IPS-18a (cell line): ENCODE results near the gene SLC15A3.

ENCODE experiments used
- H3K27ac ChIP-seq: one replicate; pipeline ENCODE4 v1.5.1; 2013; ENCODE audit warnings: low read length
- H3K27me3 ChIP-seq: one replicate; pipeline ENCODE4 v1.6.1; 2013; ENCODE audit warnings: mild to moderate bottlenecking, low read length; ENCODE audit not compliant: control insufficient read depth, insufficient read depth
- H3K36me3 ChIP-seq: one replicate; pipeline ENCODE4 v1.6.1; 2013; ENCODE audit warnings: low read depth, low read length; ENCODE audit not compliant: control insufficient read depth
- H3K4me1 ChIP-seq: one replicate; pipeline ENCODE4 v1.6.1; 2013; ENCODE audit warnings: low read depth, low read length; ENCODE audit not compliant: control insufficient read depth
- H3K4me3 ChIP-seq: one replicate; pipeline ENCODE4 v1.5.1; 2013; ENCODE audit warnings: low read length
- H3K9ac ChIP-seq: one replicate; pipeline ENCODE4 v1.6.1; 2013; ENCODE audit warnings: mild to moderate bottlenecking, low read length, moderate library complexity
- H3K9me3 ChIP-seq: one replicate; pipeline ENCODE4 v1.6.1; 2013; ENCODE audit warnings: low read depth, low read length; ENCODE audit not compliant: control insufficient read depth

Gene SLC15A3

DNA sequence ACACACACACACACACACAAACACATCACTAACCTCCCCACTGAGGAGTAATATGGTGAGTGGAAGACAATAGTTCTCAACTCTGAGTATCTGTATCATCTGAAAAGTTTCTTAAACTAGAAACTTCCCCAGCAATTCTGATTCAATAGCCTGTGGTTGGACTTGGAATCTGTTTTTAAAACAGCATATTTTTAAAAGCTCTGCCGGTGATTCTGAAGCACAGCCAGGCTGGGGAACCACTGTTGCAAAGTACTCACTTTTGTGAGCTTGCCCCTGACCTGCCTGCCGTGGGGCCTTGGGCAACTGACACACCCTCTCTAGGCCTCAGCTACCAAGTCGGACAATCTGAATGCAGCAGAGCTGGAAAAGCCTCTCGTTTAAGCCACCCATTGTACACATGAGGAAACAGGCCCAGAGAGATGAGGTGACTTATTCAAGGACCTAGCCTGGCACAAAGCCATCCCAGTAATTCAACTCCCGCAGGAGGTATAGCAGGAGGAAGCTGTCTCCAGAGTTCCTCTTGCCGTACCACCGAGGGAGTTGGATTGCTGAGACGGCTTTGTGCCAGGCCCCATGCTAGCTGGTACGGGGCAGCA, 8.9 kb downstream of the SLC15A3 start:
- no peaks in the 10 kb centered on the region for H3K36me3 ChIP-seq
- no peak overlapping the region for H3K4me3 ChIP-seq
- no peak overlapping the region for H3K27ac ChIP-seq
- H3K4me1 ChIP-seq: no peaks in the 10 kb centered on the region
- H3K9ac ChIP-seq: no peak overlapping the region
- H3K27me3 ChIP-seq: no peaks in the 10 kb centered on the region
- H3K9me3 ChIP-seq: no peaks in the 10 kb centered on the region

DNA sequence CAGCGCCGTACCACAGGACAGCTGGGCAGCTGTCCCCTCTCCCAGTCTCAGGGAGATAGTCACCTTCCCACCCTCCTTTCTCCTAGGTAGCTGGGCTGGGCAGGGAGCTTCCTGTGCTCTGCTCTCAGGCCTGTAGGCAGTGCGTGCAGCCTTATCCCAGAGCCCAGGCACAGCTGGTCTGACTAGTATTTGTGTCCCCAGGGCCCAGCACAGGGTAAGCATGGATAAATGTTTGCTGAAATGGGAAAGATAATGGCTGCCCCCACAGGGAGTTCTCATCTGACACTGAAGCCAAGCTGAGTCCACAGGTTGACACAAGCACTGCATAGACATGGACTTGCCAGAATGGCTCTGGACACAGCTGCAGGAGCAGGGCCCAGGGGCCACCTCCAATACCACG, 9.8 kb downstream of the SLC15A3 start:
- H3K36me3 ChIP-seq: no peaks in the 10 kb centered on the region
- H3K9me3 ChIP-seq: no peaks in the 10 kb centered on the region
- no peak overlapping the region for H3K4me3 ChIP-seq
- H3K9ac ChIP-seq: no peak overlapping the region
- H3K4me1 ChIP-seq: no peaks in the 10 kb centered on the region
- no peak overlapping the region for H3K27ac ChIP-seq
- no peaks in the 10 kb centered on the region for H3K27me3 ChIP-seq

DNA sequence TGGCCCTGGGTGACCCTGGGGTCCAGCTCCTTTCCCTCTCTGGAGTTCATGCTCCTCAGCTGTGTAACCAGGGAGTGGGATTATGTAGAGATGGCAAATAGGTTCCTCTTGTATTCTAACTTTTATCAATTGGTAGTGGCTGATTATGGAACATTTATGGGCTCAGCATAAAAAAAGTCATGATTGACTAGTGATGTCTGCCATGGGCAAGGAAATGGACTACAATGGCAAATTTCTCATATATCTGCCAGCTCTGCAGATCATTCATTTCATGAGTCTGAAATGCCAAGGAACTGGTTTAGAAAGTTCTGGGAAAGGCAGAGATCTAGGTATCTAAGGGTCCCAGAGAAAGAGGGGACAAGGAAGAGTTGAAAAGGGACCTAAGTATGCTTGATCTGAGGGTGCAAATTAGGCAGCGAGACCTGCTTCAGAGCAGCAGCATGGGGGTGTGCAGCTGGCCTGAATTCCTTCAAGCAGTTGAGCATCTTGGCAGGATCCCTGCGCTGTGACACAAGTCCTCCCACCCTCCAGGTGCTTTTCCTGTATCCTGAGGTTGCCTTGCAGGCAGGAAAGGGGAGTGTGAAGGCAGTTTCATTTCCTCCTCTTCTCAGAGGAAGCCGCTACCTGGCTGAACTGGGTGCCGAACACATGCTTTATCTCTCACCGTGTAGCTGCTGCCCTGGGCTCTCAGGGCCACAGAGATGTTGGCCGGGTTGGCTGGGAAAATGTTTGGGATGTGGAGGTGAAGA, 10.4 kb downstream of the SLC15A3 start:
- Histone ChIP-seq H3K4me3 (no peak overlapping the region), H3K4me1 (no peaks in the 10 kb centered on the region), H3K9me3 (no peaks in the 10 kb centered on the region), H3K27ac (no peak overlapping the region), H3K9ac (no peak overlapping the region), H3K27me3 (no peaks in the 10 kb centered on the region), H3K36me3 (no peaks in the 10 kb centered on the region)

DNA sequence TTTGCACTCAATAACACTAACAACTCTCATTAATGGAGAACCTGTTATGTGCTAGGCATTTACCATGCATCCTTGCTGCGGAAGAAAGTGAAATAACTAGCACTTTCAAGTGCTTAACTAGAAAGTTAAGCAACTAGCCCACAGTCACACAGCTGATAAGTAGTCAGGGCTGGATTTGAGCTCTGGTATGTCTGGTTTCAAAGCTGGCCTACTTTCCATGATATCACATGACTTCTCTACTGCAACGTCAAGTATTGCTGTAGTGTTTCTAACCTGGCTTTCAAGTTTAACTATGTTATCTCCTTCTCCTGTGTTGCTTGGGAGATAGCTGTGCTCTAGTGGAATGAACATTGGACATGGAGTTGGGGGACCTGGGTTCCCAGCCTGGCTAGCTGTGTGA, 12.1 kb downstream of the SLC15A3 start:
- no peak overlapping the region for H3K27ac ChIP-seq
- H3K27me3 ChIP-seq: no peaks in the 10 kb centered on the region
- H3K36me3 ChIP-seq: peaks cover under 1% of the 10 kb centered on the region
- H3K9ac ChIP-seq: no peak overlapping the region
- H3K9me3 ChIP-seq: no peaks in the 10 kb centered on the region
- H3K4me3 ChIP-seq: no peak overlapping the region
- H3K4me1 ChIP-seq: no peaks in the 10 kb centered on the region

DNA sequence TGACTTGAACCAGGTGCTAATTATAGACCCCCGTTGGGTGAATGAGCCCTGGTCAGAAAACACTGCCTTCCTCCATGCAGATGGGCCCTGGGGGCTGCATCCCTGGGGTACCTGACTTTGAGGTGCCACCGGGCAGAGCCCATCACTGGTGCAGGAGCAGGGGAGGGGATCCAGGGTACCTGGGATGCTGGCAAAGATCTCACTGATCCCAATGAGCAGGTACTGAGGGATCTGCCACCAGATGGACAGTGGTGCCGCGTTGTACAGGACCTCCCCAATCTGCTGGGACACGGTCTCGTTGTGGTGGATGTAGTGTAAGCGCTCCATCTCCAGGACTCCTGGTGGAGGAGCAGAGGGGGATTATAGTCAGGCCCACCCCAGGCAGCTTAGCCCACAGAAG, 12.7 kb downstream of the SLC15A3 start:
- Histone ChIP-seq H3K27me3 (no peaks in the 10 kb centered on the region), H3K27ac (no peak overlapping the region), H3K4me3 (no peak overlapping the region), H3K36me3 (peaks cover 3% of the 10 kb centered on the region), H3K9me3 (no peaks in the 10 kb centered on the region), H3K9ac (no peak overlapping the region), H3K4me1 (no peaks in the 10 kb centered on the region)

DNA sequence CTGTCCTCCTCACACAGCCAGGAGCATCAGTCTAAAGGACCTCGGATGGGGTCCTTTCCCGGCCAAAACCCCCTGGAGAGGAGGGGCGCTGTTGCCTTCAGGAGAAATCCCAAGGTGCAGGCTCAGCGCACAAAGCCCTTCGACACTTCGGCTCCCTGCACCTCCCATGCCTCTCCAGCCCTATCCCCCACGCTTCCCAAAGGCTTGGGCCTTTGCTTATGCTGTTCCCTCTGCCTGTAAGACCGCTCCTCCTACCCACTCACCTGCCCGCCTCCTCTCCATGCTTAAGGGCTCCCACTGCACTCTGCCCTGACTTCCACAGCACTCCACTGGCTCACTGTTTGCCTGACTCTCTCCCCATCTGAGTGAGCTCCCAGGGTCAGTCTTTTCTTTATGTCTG, 13.5 kb downstream of the SLC15A3 start:
- H3K36me3 ChIP-seq: peaks cover 3% of the 10 kb centered on the region
- no peaks in the 10 kb centered on the region for H3K9me3 ChIP-seq
- H3K27ac ChIP-seq: no peak overlapping the region
- no peaks in the 10 kb centered on the region for H3K4me1 ChIP-seq
- H3K9ac ChIP-seq: no peak overlapping the region
- no peak overlapping the region for H3K4me3 ChIP-seq
- H3K27me3 ChIP-seq: no peaks in the 10 kb centered on the region

DNA sequence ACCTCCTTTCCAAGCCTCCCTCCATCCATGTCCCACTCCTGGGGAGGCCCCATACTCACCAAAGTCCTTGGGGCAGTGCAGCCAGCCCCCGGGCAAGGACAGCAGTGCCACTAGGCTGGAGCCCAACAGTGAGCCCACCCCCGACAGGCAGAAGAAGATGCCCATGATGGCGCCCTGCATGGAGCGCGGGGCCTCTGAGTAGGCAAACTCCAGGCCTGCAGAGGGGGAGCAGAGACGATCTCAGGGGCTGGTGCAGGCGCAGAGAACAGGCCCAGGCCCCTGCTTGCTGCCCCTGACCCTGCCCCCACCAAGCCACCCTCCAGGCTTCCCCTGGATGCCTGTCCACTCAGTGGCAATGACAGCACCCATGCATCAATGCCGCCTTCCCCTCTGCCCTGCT, 14.2 kb downstream of the SLC15A3 start:
- H3K36me3 ChIP-seq: peaks cover 3% of the 10 kb centered on the region
- H3K4me3 ChIP-seq: no peak overlapping the region
- no peak overlapping the region for H3K27ac ChIP-seq

DNA sequence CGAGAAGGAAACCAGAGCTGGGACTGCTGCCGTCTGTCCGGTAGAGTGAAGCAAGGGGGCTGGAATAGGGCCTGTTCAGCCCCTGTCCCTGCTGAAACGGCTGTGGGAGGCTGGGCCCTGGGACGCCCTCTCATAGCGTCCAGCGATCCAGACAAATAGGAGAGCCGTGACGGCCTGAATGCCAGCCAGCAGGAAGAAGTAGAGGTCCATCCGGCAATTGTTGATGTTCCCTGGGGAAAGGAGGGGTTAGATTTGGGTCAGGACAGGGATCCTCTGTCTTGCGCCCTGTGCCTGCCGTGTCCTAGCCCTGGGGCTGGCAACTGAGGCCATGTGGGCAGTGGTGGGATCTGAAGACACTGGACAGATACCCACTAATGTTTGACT, 14.8 kb downstream of the SLC15A3 start:
- H3K9me3 ChIP-seq: no peaks in the 10 kb centered on the region
- peaks cover 5% of the 10 kb centered on the region for H3K36me3 ChIP-seq
- H3K9ac ChIP-seq: no peak overlapping the region
- no peak overlapping the region for H3K27ac ChIP-seq
- peaks cover 3% of the 10 kb centered on the region for H3K4me1 ChIP-seq
- no peaks in the 10 kb centered on the region for H3K27me3 ChIP-seq
- H3K4me3 ChIP-seq: no peak overlapping the region

More for the DNA sequence above, 14.2 kb downstream of the SLC15A3 start:
- Histone ChIP-seq H3K9ac (no peak overlapping the region), H3K9me3 (no peaks in the 10 kb centered on the region), H3K27me3 (no peaks in the 10 kb centered on the region), H3K4me1 (peaks cover under 1% of the 10 kb centered on the region)

DNA sequence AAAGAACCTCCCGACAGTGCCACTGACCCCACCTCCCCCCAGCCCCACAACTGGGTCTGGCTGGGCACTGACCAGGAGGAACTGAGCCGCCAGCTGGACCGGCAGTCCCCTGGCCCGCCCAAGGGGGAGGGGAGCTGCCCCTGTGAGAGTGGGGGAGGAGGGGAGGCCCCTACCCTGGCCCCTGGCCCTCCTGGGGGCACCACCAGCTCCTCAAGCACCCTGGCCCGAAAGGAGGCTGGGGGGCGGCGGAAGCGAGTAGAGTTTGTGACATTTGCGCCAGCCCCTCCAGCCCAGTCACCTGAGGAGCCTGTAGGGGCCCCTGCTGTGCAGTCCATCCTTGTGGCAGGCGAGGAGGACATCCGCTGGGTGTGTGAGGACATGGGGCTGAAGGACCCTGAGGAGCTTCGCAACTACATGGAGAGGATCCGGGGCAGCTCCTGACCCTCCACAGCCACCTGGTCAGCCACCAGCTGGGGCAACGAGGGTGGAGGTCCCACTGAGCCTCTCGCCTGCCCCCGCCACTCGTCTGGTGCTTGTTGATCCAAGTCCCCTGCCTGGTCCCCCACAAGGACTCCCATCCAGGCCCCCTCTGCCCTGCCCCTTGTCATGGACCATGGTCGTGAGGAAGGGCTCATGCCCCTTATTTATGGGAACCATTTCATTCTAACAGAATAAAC, 15.4 kb downstream of the SLC15A3 start:
- Histone ChIP-seq H3K36me3 (peaks cover 10% of the 10 kb centered on the region), H3K27me3 (no peaks in the 10 kb centered on the region), H3K27ac (no peak overlapping the region), H3K9me3 (no peaks in the 10 kb centered on the region), H3K9ac (no peak overlapping the region), H3K4me3 (no peak overlapping the region), H3K4me1 (peaks cover 3% of the 10 kb centered on the region)

DNA sequence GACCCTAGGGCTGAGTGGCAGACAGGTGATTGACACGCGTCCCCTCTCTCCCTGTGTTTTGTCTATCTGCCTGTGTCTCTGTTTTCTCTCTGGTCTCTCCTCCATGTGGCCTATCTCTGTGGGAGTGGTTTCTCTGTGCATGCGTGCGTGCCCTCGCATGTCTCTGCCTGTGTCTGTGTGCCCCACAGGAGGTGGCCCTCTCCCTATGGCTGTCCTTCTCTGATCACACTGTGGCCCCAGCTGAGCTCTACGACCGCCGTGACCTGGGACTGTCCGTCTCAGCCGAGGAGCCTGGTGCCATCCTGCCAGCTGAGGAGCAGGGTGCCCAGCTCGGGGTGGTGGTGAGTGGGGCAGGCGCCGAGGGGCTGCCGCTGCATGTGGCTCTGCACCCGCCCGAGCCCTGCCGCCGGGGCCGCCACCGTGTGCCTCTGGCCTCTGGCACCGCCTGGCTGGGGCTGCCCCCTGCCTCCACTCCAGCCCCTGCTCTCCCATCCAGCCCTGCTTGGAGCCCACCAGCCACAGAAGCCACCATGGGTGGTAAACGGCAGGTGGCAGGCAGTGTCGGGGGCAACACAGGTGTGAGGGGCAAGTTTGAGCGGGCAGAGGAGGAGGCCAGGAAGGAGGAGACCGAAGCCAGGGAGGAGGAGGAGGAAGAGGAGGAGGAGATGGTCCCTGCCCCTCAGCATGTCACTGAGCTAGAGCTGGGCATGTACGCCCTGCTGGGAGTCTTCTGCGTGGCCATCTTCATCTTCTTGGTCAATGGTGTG, 16.1 kb downstream of the SLC15A3 start:
- H3K4me3 ChIP-seq: no peak overlapping the region

DNA sequence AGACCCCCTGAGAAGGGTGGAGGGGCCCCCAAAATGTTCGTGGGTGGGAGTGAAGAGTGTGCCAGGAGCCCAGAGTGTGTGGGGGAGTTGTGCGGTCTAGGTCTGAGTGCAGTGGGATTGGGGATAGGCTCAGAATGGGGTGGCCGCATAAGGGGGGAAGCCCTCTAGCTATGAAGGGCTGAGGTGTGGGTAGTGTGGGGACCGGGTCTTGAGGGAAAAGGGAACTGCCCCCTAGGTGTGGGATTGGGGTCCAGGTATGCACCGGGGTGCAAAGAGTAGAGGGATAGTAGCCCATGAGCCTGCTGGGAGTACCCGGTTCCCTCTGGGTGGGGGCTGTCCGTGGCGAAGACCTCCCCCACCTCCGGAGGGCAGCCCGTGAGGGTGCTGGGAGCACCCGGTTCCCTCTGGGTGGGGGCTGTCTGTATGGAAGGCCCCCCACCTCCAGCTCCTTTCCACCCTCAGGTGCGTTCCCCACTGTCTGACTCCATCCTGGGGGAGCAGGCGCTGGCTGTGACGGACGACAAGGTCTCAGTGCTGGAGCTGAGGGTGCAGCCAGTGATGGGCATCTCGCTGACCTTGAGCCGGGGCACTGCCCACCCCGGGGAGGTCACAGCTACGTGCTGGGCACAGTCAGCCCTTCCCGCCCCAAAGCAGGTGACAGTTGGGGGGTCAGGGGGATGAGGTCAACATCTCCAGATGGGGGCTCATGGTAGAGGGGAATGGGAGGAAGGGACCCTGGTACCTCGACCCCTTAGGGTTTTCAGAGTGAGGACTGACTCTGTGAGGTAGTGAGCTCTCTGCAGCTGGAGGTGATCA, 17.0 kb downstream of the SLC15A3 start:
- H3K36me3 ChIP-seq: peaks cover 22% of the 10 kb centered on the region
- H3K27me3 ChIP-seq: no peaks in the 10 kb centered on the region
- H3K9ac ChIP-seq: no peak overlapping the region
- no peak overlapping the region for H3K4me3 ChIP-seq
- no peaks in the 10 kb centered on the region for H3K9me3 ChIP-seq
- no peak overlapping the region for H3K27ac ChIP-seq
- peaks cover 3% of the 10 kb centered on the region for H3K4me1 ChIP-seq

More for the DNA sequence above, 16.1 kb downstream of the SLC15A3 start:
- no peak overlapping the region for H3K9ac ChIP-seq
- peaks cover 3% of the 10 kb centered on the region for H3K4me1 ChIP-seq
- H3K27ac ChIP-seq: no peak overlapping the region
- H3K27me3 ChIP-seq: no peaks in the 10 kb centered on the region
- peaks cover 18% of the 10 kb centered on the region for H3K36me3 ChIP-seq
- H3K9me3 ChIP-seq: no peaks in the 10 kb centered on the region
